ENCODE data around the gene PEMT.

PEMT gene

DNA sequence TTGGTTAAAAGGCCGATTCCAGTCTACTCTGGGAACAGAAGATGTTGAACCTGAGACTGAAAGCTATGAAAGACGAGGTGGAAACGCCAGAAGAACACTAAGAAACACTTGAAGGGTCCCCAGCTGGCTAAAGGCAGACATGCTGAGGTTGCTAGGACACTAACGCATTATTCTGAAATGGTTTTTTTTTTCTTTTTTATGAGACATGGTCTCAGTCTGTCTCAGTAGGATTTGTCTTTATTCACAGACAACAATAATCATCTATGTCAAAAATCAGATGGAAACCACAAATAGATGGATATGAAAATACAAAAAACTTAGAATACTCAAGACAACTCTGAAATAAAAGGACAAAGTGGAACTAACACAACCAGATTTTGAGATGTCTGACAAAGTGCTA is 60.4 kb downstream of the PEMT start:
- TF ChIP-seq, protein P1, sequence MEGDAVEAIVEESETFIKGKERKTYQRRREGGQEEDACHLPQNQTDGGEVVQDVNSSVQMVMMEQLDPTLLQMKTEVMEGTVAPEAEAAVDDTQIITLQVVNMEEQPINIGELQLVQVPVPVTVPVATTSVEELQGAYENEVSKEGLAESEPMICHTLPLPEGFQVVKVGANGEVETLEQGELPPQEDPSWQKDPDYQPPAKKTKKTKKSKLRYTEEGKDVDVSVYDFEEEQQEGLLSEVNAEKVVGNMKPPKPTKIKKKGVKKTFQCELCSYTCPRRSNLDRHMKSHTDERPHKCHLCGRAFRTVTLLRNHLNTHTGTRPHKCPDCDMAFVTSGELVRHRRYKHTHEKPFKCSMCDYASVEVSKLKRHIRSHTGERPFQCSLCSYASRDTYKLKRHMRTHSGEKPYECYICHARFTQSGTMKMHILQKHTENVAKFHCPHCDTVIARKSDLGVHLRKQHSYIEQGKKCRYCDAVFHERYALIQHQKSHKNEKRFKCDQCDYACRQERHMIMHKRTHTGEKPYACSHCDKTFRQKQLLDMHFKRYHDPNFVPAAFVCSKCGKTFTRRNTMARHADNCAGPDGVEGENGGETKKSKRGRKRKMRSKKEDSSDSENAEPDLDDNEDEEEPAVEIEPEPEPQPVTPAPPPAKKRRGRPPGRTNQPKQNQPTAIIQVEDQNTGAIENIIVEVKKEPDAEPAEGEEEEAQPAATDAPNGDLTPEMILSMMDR (IDR thresholded peaks at IDR 0.05) = no peak
- TF ChIP-seq ZFX (IDR thresholded peaks at IDR 0.05; ENCODE audit: borderline replicate concordance) = no peak
- no peak overlapping the region for H3K27ac ChIP-seq

DNA sequence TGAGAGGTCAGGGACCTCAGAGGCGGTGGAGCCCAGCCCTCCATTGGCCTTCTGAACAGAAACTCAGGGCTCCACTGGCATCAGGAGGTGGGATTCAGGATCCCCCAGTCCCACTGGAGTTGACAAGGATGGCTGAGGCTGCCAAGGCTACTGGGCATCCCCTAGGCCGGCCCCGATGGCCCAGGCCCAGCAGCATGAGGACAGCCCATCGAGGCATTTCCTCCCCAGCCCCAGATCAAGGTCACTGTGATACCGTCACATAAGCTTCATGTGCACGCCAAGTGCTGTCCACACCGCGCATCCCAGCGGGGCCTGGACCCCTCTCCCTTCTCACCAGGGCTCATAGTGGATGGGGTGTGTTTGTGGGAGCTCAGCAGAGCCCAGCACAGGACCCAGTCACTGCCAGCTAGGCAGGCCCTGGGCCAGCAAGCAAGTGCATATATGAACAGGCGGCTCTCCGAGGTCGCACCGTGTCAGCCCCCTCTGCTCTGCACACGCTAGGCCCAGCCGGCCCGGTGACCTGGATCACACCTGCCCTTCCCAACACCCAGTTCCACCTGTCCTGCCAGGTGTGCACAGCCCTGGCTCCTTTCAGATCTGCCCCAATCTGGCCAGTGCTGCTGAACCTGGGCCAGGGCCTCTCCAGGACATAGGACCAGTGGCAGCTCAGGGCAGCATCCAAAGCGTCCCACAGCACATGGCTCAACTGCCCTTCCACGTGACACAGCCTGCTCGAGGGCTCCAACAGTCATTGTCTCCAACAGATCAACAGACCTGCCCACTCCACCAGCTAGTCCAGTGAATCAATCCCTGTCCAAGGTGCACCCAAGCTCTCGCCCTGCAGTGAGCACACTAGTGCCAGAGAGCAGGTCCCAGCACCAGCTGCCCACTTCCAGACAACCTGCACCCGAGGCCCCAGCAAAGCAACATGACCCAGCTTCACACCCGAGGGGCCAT is 62.5 kb downstream of the PEMT start:
- TF ChIP-seq, protein P1 (IDR thresholded peaks at IDR 0.05) = no peak
- no peak for TF ChIP-seq ZFX (IDR thresholded peaks at IDR 0.05; ENCODE audit: borderline replicate concordance)

DNA sequence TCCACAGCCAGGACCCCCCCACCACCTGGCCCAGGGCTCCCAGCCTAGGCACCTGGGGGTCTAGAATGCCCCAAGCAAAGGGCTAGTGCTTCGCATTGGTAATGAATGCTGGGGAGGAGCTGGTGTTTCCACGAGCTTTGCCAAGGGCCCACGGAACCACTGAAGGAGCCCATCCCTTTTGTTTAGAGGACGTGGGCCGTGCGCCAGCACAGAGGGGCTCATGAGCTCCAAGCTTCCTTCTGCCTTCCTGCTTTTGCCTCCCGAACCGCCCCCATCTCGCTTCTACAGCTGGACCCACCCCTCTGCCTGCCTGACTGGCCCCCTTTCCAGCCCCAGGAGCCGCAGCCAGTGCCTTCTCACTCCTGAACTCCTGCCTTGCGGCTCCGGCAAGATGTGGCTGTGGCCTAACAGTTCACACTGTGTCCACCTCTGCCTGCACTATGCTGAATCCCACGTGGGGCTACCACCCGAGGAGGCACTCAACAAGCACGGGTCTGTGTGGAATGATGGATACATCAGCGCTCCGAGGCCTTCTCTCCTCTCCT is 63.5 kb downstream of the PEMT start:
- no peak overlapping the region for H3K27ac ChIP-seq
- TF ChIP-seq, protein P1 (IDR thresholded peaks at IDR 0.05) = no peak
- TF ChIP-seq ZFX (IDR thresholded peaks at IDR 0.05; ENCODE audit: borderline replicate concordance) = no peak

More for the DNA sequence above, 62.5 kb downstream of the PEMT start:
- no peak overlapping the region for H3K27ac ChIP-seq

GRCh38 chr17:17527534-17527933 is 64.0 kb downstream of the PEMT start:
- H3K27ac ChIP-seq = no peak overlapping the region
- TF ChIP-seq, protein P1 (IDR thresholded peaks at IDR 0.05) = no peak
- TF ChIP-seq ZFX (IDR thresholded peaks at IDR 0.05; ENCODE audit: borderline replicate concordance) = no peak

- H3K27ac ChIP-seq = no peak overlapping the region
- TF ChIP-seq, protein P1 (IDR thresholded peaks at IDR 0.05) = no peak
- no peak for TF ChIP-seq ZFX (IDR thresholded peaks at IDR 0.05; ENCODE audit: borderline replicate concordance)
These were observed 65.1 kb downstream of the PEMT start for GRCh38 chr17:17526369-17526768.

GRCh38 chr17:17525956-17526355 is 65.6 kb downstream of the PEMT start:
- no peak for TF ChIP-seq ZFX (IDR thresholded peaks at IDR 0.05; ENCODE audit: borderline replicate concordance)
- TF ChIP-seq, protein P1 (IDR thresholded peaks at IDR 0.05) = no peak
- H3K27ac ChIP-seq = no peak overlapping the region

DNA sequence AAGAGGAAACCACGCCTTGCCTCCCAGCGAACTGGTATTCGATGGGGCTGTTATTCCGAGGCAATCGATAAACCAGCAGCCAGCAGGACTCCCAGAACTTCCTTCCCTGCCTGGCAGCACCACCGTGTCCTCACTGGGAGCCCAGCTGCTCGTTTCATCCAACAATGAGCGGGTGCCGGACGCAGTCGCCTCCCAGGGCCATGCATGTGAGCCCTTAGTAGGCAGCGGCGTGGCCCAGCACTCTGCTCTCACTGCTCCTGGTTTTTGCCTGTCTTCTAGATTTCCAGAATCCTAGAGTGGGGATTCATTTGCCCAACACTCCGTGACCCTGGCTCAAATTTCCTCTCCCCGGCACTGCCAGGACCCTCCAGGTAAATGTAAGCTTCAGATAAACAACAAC is 66.2 kb downstream of the PEMT start:
- H3K27ac ChIP-seq = no peak overlapping the region
- TF ChIP-seq ZFX (IDR thresholded peaks at IDR 0.05; ENCODE audit: borderline replicate concordance) = no peak
- TF ChIP-seq, protein P1 (IDR thresholded peaks at IDR 0.05) = no peak
